ENCODE results near the gene ADI1. TPM values are rescaled to one million over a fixed set of nuclear protein-coding genes. Genes with fewer than 3 reads are reported as not detected.

The ADI1 gene
- total RNA-seq, 1 donor from 2014 or later = 41.6 TPM

- intact Hi-C loops (cut with micrococcal nuclease) = no loop called here
Measured at GRCh38 chr2:3481736-3482362, 37.5 kb downstream of the ADI1 start.

GRCh38 chr2:3481011-3481400, 38.3 kb downstream of the ADI1 start:
- intact Hi-C loops (cut with micrococcal nuclease) = no loop called here

GRCh38 chr2:3480352-3481010, 38.9 kb downstream of the ADI1 start:
- intact Hi-C loops (cut with micrococcal nuclease) = no loop called here

DNA sequence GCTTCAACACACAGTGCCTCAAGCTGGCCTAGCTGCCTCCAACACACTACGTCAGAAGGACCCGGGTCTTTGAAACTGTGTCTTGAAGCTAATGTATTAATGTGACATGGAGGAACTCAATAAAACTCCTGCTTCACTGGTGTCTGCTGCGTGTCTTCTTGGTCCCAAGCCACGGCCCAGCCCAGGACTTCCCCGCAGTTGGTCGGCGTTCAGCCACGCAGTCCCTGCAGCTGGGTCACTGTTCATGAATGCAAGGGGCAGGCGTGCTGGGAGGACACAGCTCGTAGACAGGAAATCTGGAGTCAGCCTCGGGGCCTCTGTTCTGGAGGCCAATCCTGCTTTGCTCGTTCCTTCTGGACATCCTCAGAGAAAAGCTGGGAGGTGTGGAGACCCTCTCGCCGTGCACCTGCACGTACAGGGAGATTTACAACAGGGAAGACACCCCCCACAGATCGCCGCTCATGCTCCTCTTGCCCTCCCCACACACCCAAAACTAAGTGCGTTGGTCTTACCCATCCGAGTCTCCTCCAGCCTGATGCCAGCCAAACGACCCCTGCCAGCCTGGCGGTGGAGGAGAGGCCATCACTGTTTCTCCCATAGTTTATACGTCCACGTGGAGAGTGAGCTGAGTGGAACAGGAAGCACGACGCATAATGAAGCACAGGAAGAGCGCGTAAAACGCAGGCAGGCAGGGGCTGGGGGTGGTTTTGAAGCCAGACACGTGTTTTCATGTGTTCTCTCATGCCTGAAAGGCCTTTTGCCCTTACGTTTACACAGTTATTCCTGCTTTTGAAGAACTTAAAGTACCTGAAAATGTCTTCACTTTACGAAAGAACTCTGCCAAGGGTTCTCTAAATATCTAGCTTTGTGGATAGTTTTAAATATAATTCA, 39.7 kb downstream of the ADI1 start:
- intact Hi-C loops (cut with micrococcal nuclease) = no loop called here

DNA sequence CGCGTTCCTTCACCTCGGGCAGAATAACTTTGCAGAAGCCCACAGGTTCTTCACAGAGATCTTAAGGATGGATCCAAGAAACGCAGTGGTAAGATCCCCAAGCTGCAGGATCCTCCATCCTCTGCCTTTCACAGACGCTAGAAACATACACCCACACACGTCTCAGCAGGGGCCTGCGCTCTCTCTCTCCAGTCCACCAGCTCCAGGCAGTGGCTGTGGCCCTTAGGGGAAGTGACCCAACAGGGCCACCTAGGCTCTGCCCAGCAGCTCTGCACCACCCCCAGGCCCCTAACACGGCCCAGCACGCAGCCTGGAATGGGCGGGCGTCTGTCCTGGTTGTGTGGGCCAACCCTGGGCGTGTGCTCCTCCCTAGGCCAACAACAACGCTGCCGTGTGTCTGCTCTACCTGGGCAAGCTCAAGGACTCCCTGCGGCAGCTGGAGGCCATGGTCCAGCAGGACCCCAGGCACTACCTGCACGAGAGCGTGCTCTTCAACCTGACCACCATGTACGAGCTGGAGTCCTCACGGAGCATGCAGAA, 40.4 kb downstream of the ADI1 start:
- intact Hi-C loops (cut with micrococcal nuclease) = no loop called here

DNA sequence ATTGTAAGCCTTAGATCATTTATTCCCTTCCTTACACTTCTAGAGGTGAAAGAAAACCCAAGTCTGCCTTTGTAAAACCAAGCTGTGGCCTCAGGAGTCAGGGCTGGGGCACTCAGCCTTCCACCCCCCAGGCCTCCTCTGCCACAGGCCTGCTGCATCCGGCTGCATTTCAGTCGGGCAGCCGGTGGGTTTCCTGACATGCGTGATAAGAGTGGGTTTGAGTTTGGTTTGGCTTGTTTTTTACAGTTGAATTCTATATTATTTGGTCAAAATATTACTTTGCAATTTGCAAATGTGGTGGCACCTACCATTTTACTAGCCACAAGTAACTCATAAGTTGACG, 42.4 kb downstream of the ADI1 start:
- intact Hi-C loops (cut with micrococcal nuclease) = no loop called here

DNA sequence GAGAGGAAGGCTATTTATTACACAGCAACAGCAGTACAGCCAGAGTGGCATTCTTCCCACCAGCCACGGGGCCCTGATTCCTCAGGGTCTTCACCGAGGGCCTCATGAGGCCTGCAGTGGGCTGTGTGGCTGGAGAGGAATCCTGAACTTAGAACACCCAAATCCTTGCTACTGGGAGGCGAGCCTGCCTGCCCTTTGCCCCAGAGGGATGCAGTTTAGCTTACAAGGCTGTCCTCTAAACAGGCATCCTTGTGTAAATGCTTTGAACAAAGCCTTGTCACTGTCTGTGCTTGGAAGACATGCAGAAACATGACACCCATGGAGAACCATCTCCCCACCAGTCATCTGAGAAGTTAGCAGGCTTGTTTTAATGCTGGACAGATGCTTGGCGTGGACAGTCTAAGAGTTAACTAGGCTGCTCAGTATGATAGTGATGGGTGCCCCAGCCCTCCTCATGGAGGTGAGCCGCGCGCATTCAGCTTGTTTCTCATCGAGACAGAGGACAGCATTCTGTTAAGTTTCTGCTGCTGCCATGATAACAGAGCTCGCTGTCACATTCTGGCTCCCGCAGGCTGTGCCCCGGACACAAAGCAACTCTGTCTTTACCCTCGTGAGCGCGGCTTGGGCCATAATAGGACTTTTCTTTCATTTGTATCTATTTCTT, 42.9 kb downstream of the ADI1 start:
- intact Hi-C loops (cut with micrococcal nuclease) = no loop called here

GRCh38 chr2:3475771-3476170, 43.6 kb downstream of the ADI1 start:
- intact Hi-C loops (cut with micrococcal nuclease) = no loop called here

- intact Hi-C loops (cut with micrococcal nuclease) = no loop called here
Measured at GRCh38 chr2:3472966-3473365, 46.4 kb downstream of the ADI1 start.

DNA sequence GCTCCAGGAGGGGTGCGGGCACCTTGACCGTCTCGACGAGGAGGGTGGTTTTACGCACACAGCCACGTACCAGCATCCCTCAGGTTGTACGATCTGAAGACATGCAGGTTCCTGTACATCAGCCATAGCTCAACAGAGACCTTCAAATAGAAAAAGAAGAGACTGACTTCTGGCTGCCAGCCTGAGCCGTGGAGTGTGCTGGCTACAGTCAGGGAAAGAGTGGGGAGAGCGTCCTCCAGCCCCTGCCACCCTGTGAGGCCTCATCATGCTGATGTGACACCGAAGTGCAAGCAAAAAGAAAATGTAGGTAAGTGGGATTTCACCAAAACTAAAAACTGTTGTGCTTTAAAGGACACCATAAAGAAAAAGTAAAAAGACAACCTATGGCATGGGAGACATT, 47.0 kb downstream of the ADI1 start:
- intact Hi-C loops (cut with micrococcal nuclease) = no loop called here

- intact Hi-C loops (cut with micrococcal nuclease) = no loop called here
Measured at GRCh38 chr2:3470856-3471737, 48.2 kb downstream of the ADI1 start.

- intact Hi-C loops (cut with micrococcal nuclease) = no loop called here
Measured at GRCh38 chr2:3470166-3470651, 49.1 kb downstream of the ADI1 start.

DNA sequence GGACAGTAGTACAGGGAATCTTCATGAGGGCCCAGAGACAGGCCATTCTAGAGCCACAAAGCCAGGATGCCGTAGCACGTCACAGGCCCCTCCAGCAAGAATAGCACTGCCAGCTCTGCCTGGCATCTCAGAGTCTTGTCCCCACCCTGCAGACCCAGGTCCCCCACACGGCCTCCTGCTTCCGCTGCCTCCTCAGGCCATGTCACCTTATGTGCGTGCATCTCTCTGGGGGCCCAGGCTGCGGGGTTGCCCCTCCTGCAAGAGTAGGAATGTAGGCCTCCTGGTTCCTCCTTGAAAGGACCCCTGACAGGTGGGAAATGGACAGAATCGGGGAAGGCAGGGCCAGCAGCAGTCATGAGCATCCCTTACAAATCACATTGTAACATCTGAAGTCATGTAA, 49.8 kb downstream of the ADI1 start:
- intact Hi-C loops (cut with micrococcal nuclease) = no loop called here

GRCh38 chr2:3468296-3468988, 50.9 kb downstream of the ADI1 start:
- intact Hi-C loops (cut with micrococcal nuclease) = no loop called here

GRCh38 chr2:3467654-3468053, 51.7 kb downstream of the ADI1 start:
- intact Hi-C loops (cut with micrococcal nuclease) = no loop called here

DNA sequence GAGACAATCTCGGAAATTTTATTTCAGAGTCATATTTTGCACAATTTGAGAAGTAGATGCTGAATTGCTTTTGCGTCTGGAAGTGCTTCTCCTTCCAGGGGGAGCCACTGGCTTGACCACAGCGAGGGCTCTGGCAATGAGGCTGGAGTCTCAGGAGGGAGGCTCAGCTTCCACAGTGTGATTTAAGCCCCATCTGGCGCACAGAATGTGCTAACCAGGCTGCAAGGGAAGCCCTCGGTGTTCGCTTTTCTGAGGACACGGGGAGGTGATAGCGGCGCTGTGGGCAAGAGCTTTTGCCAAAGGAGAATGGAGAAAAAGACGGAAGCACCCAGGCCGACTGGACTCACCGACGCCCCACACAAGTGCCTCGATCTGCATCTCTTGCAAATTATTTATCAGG, 52.4 kb downstream of the ADI1 start:
- intact Hi-C loops (cut with micrococcal nuclease) = no loop called here

DNA sequence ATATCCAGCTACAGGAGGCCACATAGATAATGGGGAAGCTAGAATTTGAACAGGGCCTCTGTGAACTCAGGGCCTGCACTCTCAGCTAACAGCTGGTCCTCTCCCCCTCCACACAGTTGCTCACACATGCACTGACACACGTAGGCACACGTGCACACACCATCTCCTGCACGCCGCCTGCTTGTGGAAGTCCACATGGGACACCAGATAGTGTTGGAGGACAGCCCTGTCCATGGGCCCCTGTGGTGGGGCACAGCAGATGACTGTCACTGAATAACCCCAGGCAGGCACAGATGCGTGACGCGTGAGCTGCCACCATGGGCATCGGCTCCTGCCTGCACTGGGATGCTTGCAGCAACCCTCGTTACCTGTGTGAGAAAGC, 52.9 kb downstream of the ADI1 start:
- intact Hi-C loops (cut with micrococcal nuclease) = no loop called here

DNA sequence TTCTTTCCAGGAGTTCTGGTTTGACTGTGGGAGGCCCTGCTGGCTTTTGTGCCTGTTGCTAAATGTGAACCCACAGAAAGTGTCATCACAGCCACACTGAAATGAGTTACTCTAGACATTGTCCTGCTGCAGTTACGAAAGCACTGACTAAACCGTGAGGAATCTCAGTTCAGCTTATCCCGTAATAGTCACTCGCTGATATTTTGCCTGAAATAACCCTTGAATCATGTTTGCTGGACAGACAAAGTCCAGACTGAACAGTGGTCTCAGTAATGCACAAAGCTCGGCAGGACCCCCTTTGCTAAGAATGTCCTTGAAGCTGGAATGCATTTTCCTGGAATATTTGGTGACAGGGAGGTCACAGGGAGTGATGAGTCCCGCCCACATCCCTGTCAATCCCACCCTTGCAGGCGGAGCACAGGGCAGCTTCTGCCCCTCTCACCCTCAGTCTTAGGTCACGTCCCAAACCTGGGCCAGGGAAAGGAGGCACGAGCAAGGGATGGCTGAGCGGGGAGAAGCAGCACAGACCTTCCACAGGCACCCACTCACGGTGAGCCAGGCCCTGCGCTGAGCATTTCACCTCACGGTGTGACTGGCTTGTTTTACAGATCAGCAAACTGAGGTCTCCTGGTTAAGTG, 53.4 kb downstream of the ADI1 start:
- intact Hi-C loops (cut with micrococcal nuclease) = no loop called here

DNA sequence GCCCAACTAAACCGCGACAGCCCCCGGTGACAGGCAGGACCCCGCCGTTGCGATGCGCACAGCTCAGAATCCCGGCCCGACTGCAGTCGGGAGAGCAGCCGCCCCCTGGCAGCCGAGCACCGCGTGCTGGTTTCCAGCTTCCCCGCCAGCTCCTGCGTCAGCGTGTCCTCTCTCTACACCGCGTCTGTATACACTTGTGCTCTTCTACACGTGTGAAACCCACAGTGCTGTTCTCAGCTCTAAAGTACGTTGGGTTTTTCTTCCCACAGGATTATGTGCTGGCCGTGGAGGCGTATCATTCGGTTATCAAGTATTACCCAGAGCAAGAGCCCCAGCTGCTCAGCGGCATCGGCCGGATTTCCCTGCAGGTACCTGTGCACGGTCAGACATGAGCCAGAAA, 54.0 kb downstream of the ADI1 start:
- intact Hi-C loops (cut with micrococcal nuclease) = no loop called here
